GM03348 (cell line): ENCODE data around the gene ZFPM1.
"Not testable (repeated sequence)": the region's sequence is repeated elsewhere in the genome, so short reads cannot be mapped to it uniquely, and the experiment has no call there.

ENCODE experiments used
- DNase-seq: peaks from one replicate; pipeline ENCODE4 v3.0.0; 2012; ENCODE audit warnings: low spot score

The ZFPM1 gene

GRCh38 chr16:88480829-88481228, 27.7 kb downstream of the ZFPM1 start:
- no peak for DNase-seq

GRCh38 chr16:88481851-88482250, 28.8 kb downstream of the ZFPM1 start:
- DNase-seq: no peak

GRCh38 chr16:88482630-88483391, 29.7 kb downstream of the ZFPM1 start:
- DNase-seq: no peak

- no peak for DNase-seq
Measured at GRCh38 chr16:88483392-88483641, 30.2 kb downstream of the ZFPM1 start.

- no peak for DNase-seq
Measured at GRCh38 chr16:88484505-88485365, 31.7 kb downstream of the ZFPM1 start.

- DNase-seq: not testable (repeated sequence)
Measured at GRCh38 chr16:88485366-88485741, 32.3 kb downstream of the ZFPM1 start.

- DNase-seq: no peak
Measured at GRCh38 chr16:88486398-88487123, 33.5 kb downstream of the ZFPM1 start.

GRCh38 chr16:88487124-88487432, 34.0 kb downstream of the ZFPM1 start:
- no peak for DNase-seq

- no peak for DNase-seq
Measured at GRCh38 chr16:88487920-88488851, 35.1 kb downstream of the ZFPM1 start.

- no peak for DNase-seq
Measured at GRCh38 chr16:88489163-88489741, 36.2 kb downstream of the ZFPM1 start.

GRCh38 chr16:88491001-88491559, 38.0 kb downstream of the ZFPM1 start:
- no peak for DNase-seq

- no peak for DNase-seq
Measured at GRCh38 chr16:88491560-88492310, 38.7 kb downstream of the ZFPM1 start.

GRCh38 chr16:88493879-88494278, 40.8 kb downstream of the ZFPM1 start:
- DNase-seq: no peak

- DNase-seq: no peak
Measured at GRCh38 chr16:88494335-88495154, 41.5 kb downstream of the ZFPM1 start.

- DNase-seq: no peak
Measured at GRCh38 chr16:88495268-88495772, 42.2 kb downstream of the ZFPM1 start.

GRCh38 chr16:88497561-88498462, 44.7 kb downstream of the ZFPM1 start:
- no peak for DNase-seq

- no peak for DNase-seq
Measured at GRCh38 chr16:88498576-88499208, 45.6 kb downstream of the ZFPM1 start.

GRCh38 chr16:88499292-88499691, 46.2 kb downstream of the ZFPM1 start:
- DNase-seq: no peak
